H1 (cell line): ENCODE data around the gene MTERF2. TPM values are rescaled to one million over a fixed set of nuclear protein-coding genes. Genes with fewer than 3 reads are reported as not detected.

ENCODE experiments used
- CTCF ChIA-PET: fragments of 300-600 bp; sonication (Branson Sonifier 250); formaldehyde crosslinking; loops from one replicate; lab custom pipeline; 2021; ENCODE audit not compliant: partially characterized antibody; lab: Charles Lee
- POLR2A ChIA-PET: fragments of 300-600 bp; sonication (Branson Sonifier 250); formaldehyde crosslinking; loops from one replicate; lab custom pipeline; 2021; ENCODE audit warnings: inconsistent platforms; ENCODE audit not compliant: partially characterized antibody; lab: Charles Lee
- DNase-seq, 2 experiments: peaks; one replicate each; pipeline versions ENCODE4 v3.0.0 to v3.0.0-alpha.2; 2010 to 2022; ENCODE audit warnings: low spot score in 2 of 2, low read depth in 1 of 2, mixed read lengths in 1 of 2
- FAIRE-seq: peaks from 2 replicates; lab custom pipeline; 2011; peaks lifted over from hg19 to GRCh38; lab: Jason Lieb, UNC
- H2AFZ ChIP-seq: 2 replicates; pipeline ENCODE4 v1.8.1; 2012; ENCODE audit warnings: low read length, inconsistent platforms
- H2AK5ac ChIP-seq: 2 replicates; pipeline ENCODE4 v1.6.1; 2013; ENCODE audit warnings: low read depth, low read length
- H2BK120ac ChIP-seq: replicated peaks from 2 replicates; pipeline ENCODE3; 2013; ENCODE audit warnings: low read depth, low read length, inconsistent platforms
- H2BK12ac ChIP-seq: 2 replicates; pipeline ENCODE4 v1.6.1; 2013; ENCODE audit warnings: low read depth, low read length
- H2BK15ac ChIP-seq: 2 replicates; pipeline ENCODE4 v1.6.1; 2013; ENCODE audit warnings: low read length
- H2BK20ac ChIP-seq: 2 replicates; pipeline ENCODE4 v1.6.1; 2013; ENCODE audit warnings: low read length
- H2BK5ac ChIP-seq: 2 replicates; pipeline ENCODE4 v1.6.1; 2013; ENCODE audit warnings: low read depth, low read length
- H3K14ac ChIP-seq: 2 replicates; pipeline ENCODE4 v1.6.1; 2013; ENCODE audit warnings: inconsistent platforms; ENCODE audit not compliant: insufficient read length
- H3K18ac ChIP-seq: 2 replicates; pipeline ENCODE4 v1.6.1; 2013; ENCODE audit warnings: low read length; ENCODE audit errors: extremely low read depth
- H3K23ac ChIP-seq: 2 replicates; pipeline ENCODE4 v1.6.1; 2013; ENCODE audit warnings: inconsistent platforms; ENCODE audit not compliant: insufficient read length
- H3K23me2 ChIP-seq: 2 replicates; pipeline ENCODE4 v1.6.1; 2013; ENCODE audit warnings: low read depth, low read length
- H3K27ac ChIP-seq: 2 replicates; pipeline ENCODE4 v1.6.1; 2011; ENCODE audit warnings: low read depth, low read length, inconsistent platforms
- H3K27me3 ChIP-seq, 4 experiments: replicated peaks in 1 of 4; 1 replicate in 1 of 4; 2 replicates in 3 of 4; pipeline versions ENCODE4 v1.6.1 to v1.8.1; 2011 to 2013; ENCODE audit warnings: low read length in 3 of 4, mild to moderate bottlenecking in 3 of 4, inconsistent platforms in 2 of 4, mixed read lengths in 2 of 4, moderate library complexity in 1 of 4; ENCODE audit not compliant: control insufficient read depth in 3 of 4, insufficient read depth in 3 of 4; ENCODE audit errors: extremely low read depth in 1 of 4
- H3K36me3 ChIP-seq, 4 experiments: 2 replicates each; pipeline versions ENCODE4 v1.6.1 to v1.8.1; 2011 to 2013; ENCODE audit warnings: mild to moderate bottlenecking in 4 of 4, low read length in 3 of 4, moderate library complexity in 2 of 4, control low read depth in 1 of 4, inconsistent platforms in 1 of 4; ENCODE audit not compliant: insufficient read depth in 4 of 4, control insufficient read depth in 2 of 4
- H3K4ac ChIP-seq: replicated peaks from 2 replicates; pipeline ENCODE3; 2013; ENCODE audit warnings: low read length, low read depth, mixed read lengths, inconsistent platforms; ENCODE audit not compliant: insufficient read length
- H3K4me1 ChIP-seq, 4 experiments: replicated peaks in 1 of 4; 1 replicate in 1 of 4; 2 replicates in 3 of 4; pipeline versions ENCODE4 v1.6.1 to v1.8.1; 2011 to 2013; ENCODE audit warnings: low read length in 3 of 4, inconsistent platforms in 2 of 4, mixed read lengths in 1 of 4; ENCODE audit not compliant: insufficient read depth in 4 of 4, control insufficient read depth in 3 of 4
- H3K4me2 ChIP-seq, 2 experiments: 2 replicates each; pipeline versions ENCODE4 v1.6.1 to v1.8.1; 2011 to 2013; ENCODE audit warnings: low read depth in 2 of 2, low read length in 2 of 2, control low read depth in 1 of 2, inconsistent platforms in 1 of 2, mild to moderate bottlenecking in 1 of 2; ENCODE audit not compliant: insufficient read depth in 1 of 2
- H3K4me3 ChIP-seq, 4 experiments: fragments of 200-600, 300-600 bp in 1 of 4; sonication (generic), shearing (Covaris generic), sonication (Bioruptor Twin) in 1 of 4; 2 replicates each; pipeline versions ENCODE4 v1.5.1 to v1.8.1; 2011 to 2016; ENCODE audit warnings: low read length in 4 of 4, low read depth in 3 of 4, control low read depth in 2 of 4, inconsistent platforms in 2 of 4, mild to moderate bottlenecking in 2 of 4, mixed read lengths in 1 of 4, moderate library complexity in 1 of 4; ENCODE audit not compliant: insufficient read depth in 2 of 4; ENCODE audit errors: extremely low read depth in 1 of 4
- H3K56ac ChIP-seq: replicated peaks from 2 replicates; pipeline ENCODE3; 2013; ENCODE audit warnings: low read depth, mild to moderate bottlenecking, mixed read lengths, low read length, inconsistent platforms; ENCODE audit not compliant: insufficient read length
- H3K79me1 ChIP-seq: 2 replicates; pipeline ENCODE4 v1.6.1; 2013; ENCODE audit warnings: low read depth, low read length, control low read depth
- H3K79me2 ChIP-seq, 2 experiments: 2 replicates each; pipeline versions ENCODE4 v1.6.1 to v1.8.1; 2012 to 2013; ENCODE audit warnings: low read length in 2 of 2, mild to moderate bottlenecking in 2 of 2, inconsistent platforms in 1 of 2; ENCODE audit not compliant: insufficient read depth in 2 of 2, control insufficient read depth in 1 of 2
- H3K9ac ChIP-seq, 4 experiments: replicated peaks in 1 of 4; 1 replicate in 1 of 4; 2 replicates in 3 of 4; pipeline versions ENCODE4 v1.6.1 to v1.8.1; 2011 to 2013; ENCODE audit warnings: low read depth in 3 of 4, low read length in 3 of 4, control low read depth in 2 of 4, mild to moderate bottlenecking in 2 of 4, moderate library complexity in 2 of 4, inconsistent platforms in 1 of 4; ENCODE audit errors: extremely low read depth in 1 of 4
- H3K9me3 ChIP-seq, 2 experiments: 2 replicates each; pipeline versions ENCODE4 v1.6.1 to v1.8.1; 2012 to 2013; ENCODE audit warnings: mild to moderate bottlenecking in 2 of 2, moderate library complexity in 2 of 2, control low read depth in 1 of 2, inconsistent platforms in 1 of 2, low read depth in 1 of 2, low read length in 1 of 2, mixed read lengths in 1 of 2; ENCODE audit not compliant: insufficient read depth in 2 of 2
- H4K20me1 ChIP-seq, 2 experiments: replicated peaks in 1 of 2; 2 replicates each; pipeline versions ENCODE3 to v1.8.1; 2011 to 2013; ENCODE audit warnings: inconsistent platforms in 2 of 2, low read length in 2 of 2, mild to moderate bottlenecking in 1 of 2; ENCODE audit not compliant: insufficient read depth in 2 of 2, control insufficient read depth in 1 of 2
- H4K5ac ChIP-seq: 2 replicates; pipeline ENCODE4 v1.6.1; 2013; ENCODE audit warnings: low read length, low read depth, mixed read lengths, inconsistent platforms; ENCODE audit not compliant: insufficient read length
- H4K8ac ChIP-seq: 2 replicates; pipeline ENCODE4 v1.8.0; 2013; ENCODE audit warnings: mild to moderate bottlenecking, moderate library complexity, low read length, inconsistent platforms; ENCODE audit not compliant: insufficient read depth; ENCODE audit errors: extremely low read depth
- H4K91ac ChIP-seq: replicated peaks from 2 replicates; pipeline ENCODE3; 2013; ENCODE audit warnings: low read length, mixed read lengths, inconsistent platforms; ENCODE audit not compliant: insufficient read length
- ATF2 ChIP-seq: IDR thresholded peaks from 2 replicates; pipeline ENCODE4 v1.6.1; 2012; ENCODE audit warnings: low read length, inconsistent platforms
- BCL11A ChIP-seq, 2 experiments: IDR thresholded peaks; one replicate each; pipeline ENCODE4 v1.6.1; 2011; ENCODE audit warnings: low read depth in 2 of 2, low read length in 2 of 2, mild to moderate bottlenecking in 2 of 2
- CHD2 ChIP-seq: IDR thresholded peaks from 2 replicates; pipeline ENCODE4 v1.6.1; 2012; ENCODE audit warnings: low read length, improper control_type of control experiment
- KDM5A ChIP-seq: fragments of 200-600 bp; IDR thresholded peaks from 2 replicates; pipeline ENCODE4 v1.7.1; 2012; ENCODE audit warnings: mild to moderate bottlenecking, low read length, inconsistent platforms, mixed read lengths
- POU5F1 ChIP-seq: IDR thresholded peaks from 2 replicates; pipeline ENCODE4 v1.6.1; 2011; ENCODE audit warnings: low read depth, mild to moderate bottlenecking, low read length, moderate library complexity
- WGBS, 2 experiments: shearing (Covaris generic) in 1 of 2; methylation state at CpG; one replicate each; pipeline versions ENCODE4 v1.1.6 to v1.1.7; 2013 to 2015; ENCODE audit warnings: low lambda C conversion rate in 2 of 2, mixed read lengths in 2 of 2, inconsistent platforms in 1 of 2, low coverage in 1 of 2, missing lambda C conversion rate in 1 of 2; ENCODE audit not compliant: insufficient replicate concordance in 2 of 2, insufficient coverage in 1 of 2, insufficient read length in 1 of 2; ENCODE audit errors: extremely low coverage in 1 of 2, missing lambda C conversion rate in 1 of 2; 5-methylcytosine and 5-hydroxymethylcytosine counted together
- polyA plus RNA-seq, 7 experiments: library from polyadenylated mRNA; depleted of rRNA in 3 of 7; stranded (reverse) in 5 of 7; unstranded in 2 of 7; fragments of >200 nt in 5 of 7; fragments of 200-250 nt in 2 of 7; gene quantifications; 1 replicate in 5 of 7; 2 replicates in 1 of 7; 4 replicates in 1 of 7; pipeline versions ENCODE4 v1.2.1 to v1.2.3, GENCODE V29; 2011 to 2013; ENCODE audit warnings: missing spikeins in 2 of 7, mixed read lengths in 2 of 7
- total RNA-seq: library from RNA; stranded (reverse); fragmentation: NEBNext Ultra II Directional; extraction: Animal tissue kit (Norgen Biotek cat#: 25700); gene quantifications from 2 replicates; pipeline ENCODE4 v1.2.1, GENCODE V29; 2021

The MTERF2 gene
- total and polyA plus RNA-seq, 2 of the 8 experiments (the other 6 are each of a cell fraction or from before 2014, with no cell fraction given), result 2.8 to 7.1 TPM

GRCh38 chr12:107025671-107026070 is 38.7 kb upstream of the MTERF2 start:
- TF ChIP-seq CHD2 (no peak), KDM5A (no peak), ATF2 (no peak), BCL11A (IDR thresholded peaks at IDR 0.05; ENCODE audit: low read depth in 2 of 2, low read length in 2 of 2) (no peak), POU5F1 (no peak)
- Histone ChIP-seq H3K79me1 (no peaks in the 10 kb centered on the region), H2BK12ac (no peak overlapping the region), H3K27me3 (peaks cover 0 to 2% (median 0%) of the 10 kb centered on the region in 4 experiments; a peak in 1 of 7 replicates), H4K20me1 (no peaks in the 10 kb centered on the region), H3K14ac (no peak overlapping the region), H3K4me2 (no peak overlapping the region), H3K36me3 (no peaks in the 10 kb centered on the region), H2AK5ac (no peak overlapping the region), H4K5ac (no peak overlapping the region), H4K8ac (no peak overlapping the region), H3K79me2 (no peaks in the 10 kb centered on the region; a peak in 1 of 4 replicates), H2BK120ac (no peak overlapping the region), H3K9me3 (no peaks in the 10 kb centered on the region), H2AFZ (no peak overlapping the region), H3K4me1 (no peaks in the 10 kb centered on the region), H3K18ac (no peak overlapping the region), H3K4ac (no peak overlapping the region), H2BK15ac (no peak overlapping the region), H2BK20ac (no peak overlapping the region), H4K91ac (no peak overlapping the region), H3K27ac (no peak overlapping the region), H3K23ac (no peak overlapping the region), H3K4me3 (no peak overlapping the region), H2BK5ac (no peak overlapping the region), H3K23me2 (no peaks in the 10 kb centered on the region; the same call in 1 of the 2 replicates), H3K9ac (no peak overlapping the region), H3K56ac (no peak overlapping the region)
- 89% methylated on average over 1 of the region's 1 CpG; no CpG with 5 or more reads in 1 of the 2 experiments for WGBS, 2 experiments
- ChIA-PET CTCF (no interaction called here), POLR2A (no interaction called here)
- DNase-seq (no peak), FAIRE-seq (no peak)
